HG02840 (cell line): ENCODE measurements around the gene RELL1.

ENCODE experiments used
- ATAC-seq: cut with Tn5 transposase; IDR thresholded peaks from one replicate; pipeline ENCODE4 v1.9.1; 2021; ENCODE audit warnings: mild to moderate bottlenecking, moderate library complexity, moderate number of reproducible peaks; ENCODE audit not compliant: unreplicated experiment, low FRiP score

RELL1 gene

GRCh38 chr4:37667197-37668100 lies 18.7 kb downstream of the RELL1 start:
- ATAC-seq = no peak

GRCh38 chr4:37666625-37667071 lies 19.5 kb downstream of the RELL1 start:
- ATAC-seq = no peak

- ATAC-seq = no peak
Observed at GRCh38 chr4:37665333-37666320, 20.5 kb downstream of the RELL1 start.

DNA sequence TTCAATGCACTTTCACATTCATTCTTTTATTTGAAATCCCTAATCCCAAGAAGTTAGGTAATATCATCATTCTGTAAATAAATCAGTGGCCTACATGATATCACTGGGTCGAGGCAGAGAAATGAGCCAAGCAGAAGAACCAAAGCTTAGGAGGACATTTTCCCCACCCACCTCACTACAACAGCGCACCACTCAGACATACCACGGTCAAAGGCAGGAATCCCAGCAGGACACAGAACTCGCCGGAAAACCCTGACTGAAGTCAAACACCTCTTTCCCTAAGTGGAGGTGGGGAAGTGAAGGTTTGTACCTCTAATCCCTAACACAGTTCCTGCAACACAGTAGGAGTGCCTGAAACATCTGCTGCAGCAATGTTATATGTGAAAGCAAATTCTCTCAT lies 21.5 kb downstream of the RELL1 start:
- ATAC-seq = no peak

DNA sequence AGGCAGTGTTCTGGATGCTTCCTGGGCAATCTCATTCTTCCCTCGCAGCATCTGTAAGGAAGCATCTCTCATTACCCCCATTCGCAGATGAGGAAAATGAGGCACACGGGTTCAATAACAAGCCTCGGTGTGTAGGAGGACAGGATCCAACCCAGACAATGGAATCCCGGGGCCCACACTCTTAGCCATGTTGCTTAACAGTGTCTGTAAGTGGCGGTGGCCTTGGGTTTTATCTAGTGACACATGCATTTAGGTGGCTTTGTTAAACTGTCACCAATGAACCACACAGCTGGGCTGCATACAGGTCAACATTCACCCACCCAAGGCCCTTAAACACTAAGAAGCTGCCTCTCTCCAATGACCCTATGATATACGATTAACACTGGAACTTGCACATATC lies 22.6 kb downstream of the RELL1 start:
- no peak for ATAC-seq

GRCh38 chr4:37662861-37663390 lies 23.2 kb downstream of the RELL1 start:
- no peak for ATAC-seq

DNA sequence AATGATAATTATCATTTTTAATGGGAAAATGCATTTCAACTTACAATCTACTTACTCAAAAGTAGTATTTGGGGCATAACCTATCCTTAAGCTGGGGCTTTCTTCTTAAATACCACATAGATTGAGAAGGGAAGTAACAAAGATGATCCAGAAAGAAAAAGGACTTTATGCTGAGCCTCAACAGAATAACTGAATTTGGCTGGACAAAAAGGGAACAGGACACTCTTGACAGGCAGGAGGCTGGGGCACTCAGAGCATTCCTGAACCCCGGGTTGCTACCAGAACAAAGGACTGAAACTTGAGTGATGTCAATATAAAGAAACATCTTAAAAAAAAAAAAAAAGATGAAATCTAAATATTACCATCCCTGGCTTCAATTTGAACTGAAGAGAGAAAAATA lies 23.9 kb downstream of the RELL1 start:
- no peak for ATAC-seq

DNA sequence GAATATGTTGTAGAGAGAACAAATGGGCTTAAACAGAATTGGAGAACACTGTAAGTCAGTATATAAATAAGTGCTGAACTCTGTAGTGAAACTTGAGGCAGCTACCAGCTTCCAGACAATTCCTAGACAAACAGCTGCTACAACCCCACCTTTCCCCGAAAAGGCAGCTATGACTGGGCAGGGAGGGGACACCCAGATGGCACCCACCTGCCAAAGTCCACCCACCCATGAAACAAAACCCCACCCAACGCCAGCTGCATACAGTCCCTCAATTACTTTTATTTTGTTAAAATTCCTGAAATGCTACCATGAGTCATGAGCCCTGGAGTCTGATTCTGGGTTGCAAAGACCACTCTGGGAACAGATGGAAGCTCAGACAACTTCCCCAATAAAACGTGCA lies 24.4 kb downstream of the RELL1 start:
- ATAC-seq = no peak

DNA sequence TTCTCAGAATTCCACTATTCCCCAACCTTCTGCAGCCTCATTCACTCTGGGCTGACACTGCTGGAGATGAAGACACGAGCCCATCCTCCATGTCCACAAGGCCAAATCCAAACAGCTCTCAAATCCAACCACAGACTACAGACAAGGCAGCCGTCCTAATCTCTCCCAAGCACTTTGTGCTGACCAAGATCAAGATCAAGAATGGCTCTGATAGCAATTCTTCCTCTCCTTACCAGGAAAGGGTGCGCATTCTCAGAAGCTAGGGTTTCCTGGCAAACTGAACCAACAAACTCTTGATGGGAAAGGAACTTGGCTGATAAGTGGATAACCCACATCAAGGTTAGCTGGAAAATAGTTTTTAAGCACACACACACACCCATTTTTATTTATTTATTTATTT lies 26.5 kb downstream of the RELL1 start:
- no peak for ATAC-seq

DNA sequence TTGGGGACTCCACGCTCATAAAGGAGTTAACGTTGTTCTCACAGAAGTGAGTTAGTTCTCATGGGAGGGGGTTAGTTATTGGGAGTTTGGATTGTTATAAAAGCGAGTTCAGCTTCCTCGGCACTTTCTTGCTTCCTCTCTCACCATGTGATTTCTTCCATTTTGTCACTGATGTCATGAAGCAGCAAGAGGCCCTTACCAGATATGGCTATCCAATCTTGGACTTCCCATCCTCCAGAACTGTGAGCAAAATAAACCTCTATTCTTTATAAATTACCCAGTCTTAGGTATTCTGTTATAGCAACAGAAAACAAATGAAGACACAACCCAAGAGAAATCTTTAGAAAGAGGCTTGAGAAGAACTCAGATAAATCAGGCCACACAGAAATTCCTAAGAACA lies 29.5 kb downstream of the RELL1 start:
- no peak for ATAC-seq

- no peak for ATAC-seq
Observed at GRCh38 chr4:37653601-37654000, 32.6 kb downstream of the RELL1 start.

- no peak for ATAC-seq
Observed at GRCh38 chr4:37652747-37653527, 33.2 kb downstream of the RELL1 start.

DNA sequence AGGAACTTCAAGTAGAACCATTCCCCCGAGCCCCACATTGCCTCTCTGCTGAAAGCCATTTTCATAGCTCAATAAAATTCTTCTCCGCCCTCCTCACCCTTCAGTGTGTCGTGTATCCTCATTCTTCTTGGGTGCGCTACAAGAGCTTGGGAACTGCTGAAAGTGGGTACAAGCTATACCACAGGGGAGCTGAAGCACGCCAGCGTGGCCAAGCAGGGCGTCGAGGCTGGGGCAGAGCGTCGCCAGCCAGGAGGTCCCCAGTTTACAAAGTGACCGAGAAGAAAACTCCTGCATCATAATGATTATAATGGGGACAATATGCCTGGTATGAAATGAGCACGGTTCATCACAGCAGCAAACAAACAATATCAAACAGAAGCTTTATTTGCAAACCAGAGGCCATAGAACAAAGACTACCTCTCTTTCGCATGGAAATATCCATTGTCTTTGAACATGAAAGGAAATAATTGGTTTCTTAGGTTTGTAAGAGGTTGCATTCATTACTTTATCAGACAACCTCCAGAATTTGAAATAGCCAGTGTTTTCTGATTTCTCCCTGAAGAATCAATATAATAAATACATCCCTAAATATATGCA lies 34.3 kb downstream of the RELL1 start:
- ATAC-seq = no peak

DNA sequence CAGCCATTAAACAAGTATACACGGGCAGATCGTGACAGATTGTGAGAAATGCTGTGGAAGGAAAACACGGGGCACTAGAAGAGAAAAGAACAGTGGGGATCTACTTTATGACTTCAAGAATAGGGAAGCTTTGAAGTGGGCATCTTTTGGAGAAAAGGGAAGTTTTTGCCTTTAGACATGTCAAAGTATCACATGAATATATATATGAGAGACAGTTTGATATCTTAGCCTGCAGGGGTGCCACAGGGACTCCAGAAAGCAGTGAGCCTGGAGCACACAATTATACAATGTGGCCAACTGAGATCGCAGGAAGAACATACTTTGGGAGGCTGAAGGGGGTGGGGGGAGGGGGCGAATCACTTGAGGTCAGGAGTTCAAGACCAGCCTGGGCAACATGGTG lies 35.7 kb downstream of the RELL1 start:
- ATAC-seq = no peak

- no peak for ATAC-seq
Observed at GRCh38 chr4:37649268-37649667, 36.9 kb downstream of the RELL1 start.

DNA sequence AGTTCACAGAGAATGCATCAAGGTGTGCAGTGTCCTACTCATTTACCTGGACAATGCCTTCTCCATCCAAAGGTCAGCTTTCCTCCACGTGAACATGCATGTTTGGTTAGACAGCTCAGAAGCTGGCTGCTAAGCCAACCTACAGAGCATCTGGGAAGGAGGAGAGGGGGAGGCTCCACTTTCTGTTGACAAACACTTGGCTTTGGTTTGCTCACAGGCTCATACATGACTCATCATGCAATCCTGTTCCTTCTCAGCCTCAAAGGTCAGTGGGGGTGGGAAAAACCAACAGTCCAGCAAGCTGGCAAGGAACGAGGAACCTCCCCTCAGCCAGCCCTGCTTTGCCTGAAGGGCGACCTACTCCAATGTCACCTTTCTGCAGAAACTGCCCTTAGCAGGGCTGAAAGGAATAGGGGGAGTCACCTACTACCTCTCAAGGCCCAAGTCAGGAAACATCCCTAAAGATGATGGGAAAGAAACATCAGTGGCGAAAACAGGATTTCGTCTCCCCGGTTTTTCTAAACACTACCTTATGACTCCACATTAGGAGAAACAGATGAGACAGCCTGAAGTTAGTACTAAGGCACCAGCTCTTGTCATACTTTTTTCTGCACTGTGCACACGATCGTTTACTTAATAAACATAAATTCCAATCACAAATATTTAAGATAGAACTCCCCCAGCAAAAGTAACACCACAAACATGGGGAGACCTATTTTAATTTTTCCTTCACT lies 37.9 kb downstream of the RELL1 start:
- no peak for ATAC-seq

GRCh38 chr4:37646247-37646646 lies 39.9 kb downstream of the RELL1 start:
- ATAC-seq = no peak

GRCh38 chr4:37645736-37646135 lies 40.4 kb downstream of the RELL1 start:
- no peak for ATAC-seq

GRCh38 chr4:37644962-37645361 lies 41.2 kb downstream of the RELL1 start:
- no peak for ATAC-seq
